ENCODE data around the gene UBN1.
A peak's percentile ranks its signal among the peaks of the same experiment; 100 is the strongest.

Gene UBN1

DNA sequence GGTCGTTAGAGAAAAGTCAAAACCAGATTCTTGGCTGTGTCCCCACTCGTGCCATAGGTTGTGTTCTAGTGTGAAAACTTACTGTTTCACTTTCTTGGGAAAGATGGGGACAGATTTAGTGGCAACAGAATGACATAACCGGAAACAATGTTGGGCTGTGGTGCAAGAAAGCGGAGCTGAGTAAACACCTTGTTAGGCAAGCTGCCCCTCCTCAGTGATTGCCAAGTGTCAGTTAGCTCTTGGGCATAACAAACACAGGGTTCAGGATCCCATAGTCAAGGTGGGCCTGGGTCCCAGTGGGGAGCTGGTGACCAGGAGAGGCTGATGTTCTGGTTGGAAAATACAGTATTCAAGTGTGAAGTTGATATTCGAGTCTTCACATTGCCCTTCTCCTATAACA, 15.4 kb downstream of the UBN1 start:
- no peak for DNase-seq (ENCODE audit: low spot score)

DNA sequence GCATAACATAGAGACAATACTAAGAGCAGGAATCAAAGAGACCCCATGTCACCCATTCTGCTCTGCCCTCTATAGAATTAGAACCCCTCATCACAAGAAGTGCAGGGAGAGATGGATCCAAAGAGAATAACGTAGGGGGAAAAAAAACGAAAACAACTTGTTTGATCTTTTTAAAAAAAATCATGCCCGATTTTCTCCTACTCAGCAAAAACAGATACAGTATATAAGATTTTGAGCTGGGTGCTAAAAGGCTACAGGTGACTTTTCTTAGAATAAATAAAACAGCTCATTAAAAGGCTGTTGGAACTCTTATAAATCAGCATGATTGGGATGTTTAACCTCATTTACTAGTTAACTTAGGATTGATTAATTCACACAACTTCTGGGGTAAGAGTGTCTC, 17.4 kb downstream of the UBN1 start:
- DNase-seq (ENCODE audit: low spot score), result no peak

- DNase-seq (ENCODE audit: low spot score), result no peak
Observed at GRCh38 chr16:4865231-4865860, 18.1 kb downstream of the UBN1 start.

- no peak for DNase-seq (ENCODE audit: low spot score)
Observed at GRCh38 chr16:4866586-4866985, 19.3 kb downstream of the UBN1 start.

GRCh38 chr16:4868026-4868425, 20.7 kb downstream of the UBN1 start:
- DNase-seq (ENCODE audit: low spot score), result no peak

DNA sequence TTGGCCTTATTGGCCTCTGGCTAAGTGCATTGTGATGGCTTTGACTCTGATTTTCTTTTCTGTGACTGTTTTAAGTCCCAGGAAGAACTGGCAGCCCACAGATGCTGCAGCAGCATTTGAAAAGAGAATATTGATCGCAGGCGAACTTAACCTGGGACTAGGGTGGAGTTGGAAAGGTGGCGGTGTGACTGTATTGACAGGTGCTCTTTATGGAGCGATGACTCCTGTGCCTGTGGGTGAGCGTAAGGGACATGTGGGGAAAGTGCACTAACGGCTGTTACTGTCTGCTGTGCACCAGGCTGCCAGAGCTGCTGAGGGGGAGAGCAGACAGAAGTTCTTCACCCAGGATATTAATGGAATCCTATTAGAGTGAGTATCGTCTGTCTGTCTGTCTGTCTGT, 21.3 kb downstream of the UBN1 start:
- no peak for DNase-seq (ENCODE audit: low spot score)

GRCh38 chr16:4869147-4869805, 22.0 kb downstream of the UBN1 start:
- DNase-seq (ENCODE audit: low spot score), result no peak

- no peak for DNase-seq (ENCODE audit: low spot score)
Observed at GRCh38 chr16:4870138-4870671, 22.9 kb downstream of the UBN1 start.

GRCh38 chr16:4871071-4871470, 23.8 kb downstream of the UBN1 start:
- no peak for DNase-seq (ENCODE audit: low spot score)

- no peak for DNase-seq (ENCODE audit: low spot score)
Observed at GRCh38 chr16:4873091-4873490, 25.8 kb downstream of the UBN1 start.

DNA sequence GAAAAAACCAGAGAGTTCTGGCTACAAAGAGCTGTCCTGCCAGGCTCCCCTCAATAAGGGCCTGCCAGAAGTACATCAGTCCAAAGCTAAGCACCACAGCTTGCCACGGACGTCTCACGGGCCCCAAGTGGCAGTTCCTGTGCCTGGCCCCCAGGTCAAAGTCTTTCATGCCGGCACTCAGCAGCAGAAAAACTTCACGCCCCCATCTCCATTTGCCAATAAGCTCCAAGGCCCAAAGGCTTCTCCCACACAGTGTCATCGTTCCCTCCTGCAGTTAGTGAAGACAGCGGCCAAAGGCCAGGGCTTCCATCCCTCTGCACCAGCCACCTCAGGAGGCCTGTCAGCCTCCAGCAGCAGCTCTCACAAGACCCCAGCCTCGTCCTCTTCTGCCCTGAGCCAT, 27.4 kb downstream of the UBN1 start:
- no peak for DNase-seq (ENCODE audit: low spot score)

DNA sequence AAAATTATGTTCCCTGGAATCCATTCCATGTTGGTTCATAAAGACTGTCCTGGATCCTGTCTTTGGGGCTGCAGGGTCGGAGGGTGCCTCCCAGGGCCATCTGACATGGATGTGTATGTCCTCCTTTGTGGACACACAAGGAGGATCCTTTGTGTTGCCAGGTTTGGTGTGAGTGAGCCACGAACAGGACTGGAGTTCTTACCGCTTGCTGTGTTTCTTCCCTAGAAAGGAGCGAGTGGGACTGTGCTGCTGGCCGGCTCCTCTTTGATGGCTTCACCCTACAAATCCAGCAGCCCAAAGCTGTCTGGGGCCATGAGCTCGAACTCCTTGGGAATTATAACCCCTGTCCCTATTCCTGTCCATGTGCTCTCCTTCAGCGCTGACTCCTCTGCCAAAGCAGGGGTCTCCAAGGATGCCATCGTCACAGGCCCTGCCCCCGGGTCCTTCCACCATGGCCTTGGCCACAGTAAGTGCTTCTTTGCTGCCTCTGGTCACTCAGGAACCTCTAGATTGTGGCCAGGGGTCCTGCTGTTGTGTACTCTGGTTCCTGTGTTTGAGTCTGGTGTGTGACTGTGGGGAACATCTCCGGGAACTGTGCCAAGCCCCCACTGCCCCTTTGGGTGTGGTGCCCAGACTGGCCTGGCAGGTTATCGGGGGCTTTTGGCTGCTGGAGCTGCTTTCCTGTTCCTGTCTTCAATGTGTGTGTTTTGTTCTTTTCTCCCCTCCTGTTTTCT, 29.5 kb downstream of the UBN1 start:
- DNase-seq (ENCODE audit: low spot score), result no peak

GRCh38 chr16:4877380-4877685, 30.1 kb downstream of the UBN1 start:
- DNase-seq (ENCODE audit: low spot score), result no peak

- DNase-seq (ENCODE audit: low spot score), result peak; percentile 27
Observed at GRCh38 chr16:4879049-4879448, 31.8 kb downstream of the UBN1 start.

DNA sequence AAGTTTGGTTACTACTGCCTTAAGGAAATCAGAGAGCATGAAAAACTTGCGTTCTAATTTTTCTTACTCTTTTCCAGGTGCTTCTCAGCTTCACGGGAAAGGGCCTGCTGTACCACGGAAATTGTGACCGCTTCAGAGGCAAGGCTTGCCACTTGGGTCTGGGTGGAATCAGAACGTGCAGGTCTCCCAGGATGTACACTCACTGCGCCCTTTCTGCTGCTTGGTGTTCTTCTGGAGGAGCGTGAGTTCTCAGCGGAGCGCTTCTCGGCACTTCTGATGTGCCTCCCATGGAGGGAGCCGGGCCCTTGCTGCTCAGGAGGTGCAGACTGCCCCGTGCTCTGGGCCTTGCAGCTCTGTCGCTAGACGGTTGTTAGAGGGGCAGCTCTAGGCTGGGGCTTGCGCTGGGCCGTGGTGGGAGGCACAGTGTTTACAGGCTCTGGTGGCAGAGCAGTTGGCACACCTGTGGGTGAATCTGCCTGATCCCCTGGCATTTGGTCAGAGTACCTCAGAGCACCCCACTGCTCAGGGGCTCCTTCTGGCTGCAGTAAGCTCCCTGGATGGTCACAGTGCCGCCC, 32.8 kb downstream of the UBN1 start:
- no peak for DNase-seq (ENCODE audit: low spot score)

DNA sequence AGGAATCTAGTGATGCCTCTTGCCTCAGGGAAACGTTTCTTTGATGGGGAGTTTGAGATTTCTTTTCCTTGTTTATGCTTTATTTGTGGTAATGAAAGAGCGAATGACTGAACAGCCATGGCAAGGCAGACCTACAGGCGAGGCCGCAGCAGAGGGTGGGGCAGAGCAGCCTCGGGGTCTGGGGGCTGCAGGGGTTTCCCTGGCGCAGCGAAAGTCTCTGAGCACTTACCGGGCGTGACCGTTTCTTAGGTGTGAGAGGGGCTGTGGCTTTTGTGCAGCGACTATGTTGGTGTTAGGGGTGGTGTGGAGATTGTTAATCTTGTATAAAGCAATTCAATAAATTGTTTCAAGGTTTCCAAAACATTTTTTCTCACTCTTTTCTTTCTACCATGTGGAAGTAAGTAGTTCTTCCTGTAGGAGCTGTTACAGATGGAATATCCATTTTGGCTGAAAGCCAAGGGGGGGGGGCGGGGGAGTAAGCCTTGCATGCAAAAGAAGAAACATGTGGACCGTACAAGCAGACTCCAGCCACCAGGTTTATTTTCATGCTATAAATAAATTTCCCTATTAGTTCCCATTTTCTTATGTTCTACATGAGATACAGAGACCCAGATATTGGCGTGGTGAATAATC, 34.8 kb downstream of the UBN1 start:
- DNase-seq (ENCODE audit: low spot score), result no peak

GRCh38 chr16:4882633-4883285, 35.5 kb downstream of the UBN1 start:
- no peak for DNase-seq (ENCODE audit: low spot score)

DNA sequence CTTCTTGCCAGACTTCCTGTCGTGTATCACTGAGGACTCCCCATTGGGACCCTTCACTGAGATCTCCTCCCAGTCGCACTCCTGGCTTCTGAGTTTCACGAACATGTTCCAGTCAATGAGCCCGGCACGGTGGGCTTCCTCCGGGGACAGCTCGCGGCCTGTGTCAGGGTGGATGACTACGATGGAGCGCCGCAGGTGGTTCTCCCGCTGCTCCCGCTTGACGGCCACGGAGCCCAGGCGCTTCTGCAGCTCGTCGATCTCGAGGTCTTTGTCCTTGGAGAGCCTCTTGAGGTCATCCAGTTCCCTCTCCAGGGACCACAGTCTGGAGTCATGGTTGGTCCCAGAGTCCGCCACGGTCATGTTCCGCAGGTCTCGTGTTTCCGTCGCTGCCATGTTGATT, 36.2 kb downstream of the UBN1 start:
- no peak for DNase-seq (ENCODE audit: low spot score)

DNA sequence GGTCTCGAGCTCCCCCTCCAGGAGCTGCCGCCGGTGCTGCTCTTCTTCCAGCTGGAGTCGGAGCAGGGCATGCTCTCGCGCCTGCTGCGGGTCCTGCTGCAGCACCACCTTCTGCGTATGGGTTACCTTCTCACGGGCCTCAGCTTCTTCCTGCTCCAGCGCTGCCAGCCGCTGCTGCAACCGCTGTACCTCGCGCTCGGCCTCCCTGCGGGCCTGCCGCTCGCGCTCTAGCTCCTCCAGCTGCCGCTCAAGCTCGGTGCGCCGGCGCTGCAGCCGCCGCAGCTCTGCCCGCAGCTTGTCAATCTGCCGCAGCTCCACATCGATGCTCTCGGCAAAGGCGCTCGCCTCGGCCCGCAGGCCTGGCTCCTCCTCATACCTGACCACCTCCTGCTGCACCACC, 36.9 kb downstream of the UBN1 start:
- DNase-seq (ENCODE audit: low spot score), result no peak

DNA sequence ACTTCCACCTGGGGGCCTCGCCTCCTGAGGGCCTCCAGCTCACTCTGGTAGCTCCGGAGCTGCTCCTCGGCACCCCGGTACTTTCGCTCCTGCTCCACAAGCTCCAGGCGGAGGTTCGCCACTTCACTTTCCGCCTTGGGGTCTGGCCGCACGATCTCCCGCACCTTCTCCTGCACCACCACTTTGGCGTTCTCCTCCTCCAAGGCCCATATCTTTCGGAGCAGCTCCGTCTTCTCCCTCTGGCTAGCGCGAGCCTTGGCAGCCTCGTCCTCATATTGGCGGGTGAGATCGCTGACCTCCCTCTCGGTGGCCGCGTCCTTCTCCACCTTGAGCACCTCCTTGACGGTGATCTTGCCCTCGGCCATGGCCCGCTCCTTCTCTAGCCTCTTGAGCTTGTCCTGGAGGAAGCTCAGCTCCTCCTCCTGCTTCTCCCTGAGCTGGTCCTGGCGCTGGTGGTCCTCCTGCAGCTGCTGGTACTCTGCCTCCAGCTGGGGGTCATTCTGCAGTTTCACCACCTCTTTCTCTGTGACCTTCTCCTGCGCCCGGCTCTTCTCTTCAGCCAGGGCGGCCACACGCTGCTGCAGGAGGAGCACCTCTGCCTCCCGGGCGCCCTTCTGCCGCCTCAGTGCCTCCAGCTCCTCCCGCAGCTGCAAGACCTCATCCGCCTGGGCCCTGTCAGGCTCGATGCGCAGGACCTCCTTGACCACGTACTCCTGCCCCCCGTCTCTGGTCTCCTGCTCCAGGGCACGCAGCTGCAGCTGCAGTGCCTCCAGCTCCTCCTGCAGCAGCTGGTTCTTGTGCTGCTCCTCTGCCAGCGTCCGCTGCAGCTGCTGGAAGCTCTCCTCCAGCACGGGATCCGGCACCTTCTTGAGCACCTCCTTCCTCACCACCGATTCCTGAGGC, 37.9 kb downstream of the UBN1 start:
- DNase-seq (ENCODE audit: low spot score), result no peak

DNA sequence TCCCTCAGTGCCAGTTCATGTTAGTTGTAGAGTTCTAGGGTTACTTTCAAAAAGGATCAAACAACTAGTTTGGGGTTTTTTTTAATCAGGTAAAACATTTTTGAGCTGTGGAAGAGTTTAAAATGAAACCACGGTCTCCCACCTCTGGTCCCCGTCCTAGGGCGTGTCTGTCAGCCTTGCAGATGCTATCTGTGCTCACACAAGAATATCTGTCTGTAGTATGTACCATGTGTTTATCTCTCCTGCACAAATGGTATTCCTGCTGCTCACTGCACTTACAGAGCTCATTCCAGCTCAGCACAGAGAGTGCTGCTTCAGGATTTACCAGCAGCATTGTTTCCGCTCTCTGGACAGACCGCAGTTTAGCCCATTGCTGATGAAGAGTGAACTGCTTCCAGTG, 38.9 kb downstream of the UBN1 start:
- DNase-seq (ENCODE audit: low spot score), result no peak
